HFF-Myc (cell line): ENCODE results near the gene ADNP.

Experiments used
- DNase-seq: peaks from one replicate; pipeline ENCODE4 v3.0.0-alpha.2; 2011; ENCODE audit warnings: low read depth; ENCODE audit errors: extremely low read depth
- H3K4me3 ChIP-seq: replicated peaks from 2 replicates; pipeline ENCODE4 v1.5.1; 2011; ENCODE audit warnings: low read depth, mild to moderate bottlenecking, control low read depth, low read length
- TF ChIP-seq, protein P1 (sequence below): IDR thresholded peaks from 2 replicates; pipeline ENCODE4 v1.5.1; 2012; ENCODE audit warnings: mild to moderate bottlenecking, low read depth, low read length, control low read depth; ENCODE audit errors: missing control alignments

Gene ADNP

DNA sequence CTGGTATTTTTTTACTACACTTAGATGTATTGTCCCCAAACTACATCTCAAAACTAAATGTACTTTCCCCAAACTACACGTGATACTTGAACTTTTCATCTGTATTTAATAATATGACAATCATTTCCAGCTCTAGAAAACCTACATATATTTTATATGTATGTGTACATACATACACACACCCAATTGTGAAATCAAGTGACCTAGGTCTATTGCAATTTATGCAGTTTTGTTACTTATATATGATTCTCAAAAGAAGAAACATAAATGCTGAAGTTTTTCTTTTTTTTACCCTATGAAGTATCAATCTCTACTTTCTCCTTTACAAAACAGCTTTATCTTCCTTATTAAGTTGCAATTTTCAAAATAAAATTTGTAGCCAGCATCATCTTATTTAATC, 4.7 kb downstream of the ADNP start:
- TF ChIP-seq, protein P1, sequence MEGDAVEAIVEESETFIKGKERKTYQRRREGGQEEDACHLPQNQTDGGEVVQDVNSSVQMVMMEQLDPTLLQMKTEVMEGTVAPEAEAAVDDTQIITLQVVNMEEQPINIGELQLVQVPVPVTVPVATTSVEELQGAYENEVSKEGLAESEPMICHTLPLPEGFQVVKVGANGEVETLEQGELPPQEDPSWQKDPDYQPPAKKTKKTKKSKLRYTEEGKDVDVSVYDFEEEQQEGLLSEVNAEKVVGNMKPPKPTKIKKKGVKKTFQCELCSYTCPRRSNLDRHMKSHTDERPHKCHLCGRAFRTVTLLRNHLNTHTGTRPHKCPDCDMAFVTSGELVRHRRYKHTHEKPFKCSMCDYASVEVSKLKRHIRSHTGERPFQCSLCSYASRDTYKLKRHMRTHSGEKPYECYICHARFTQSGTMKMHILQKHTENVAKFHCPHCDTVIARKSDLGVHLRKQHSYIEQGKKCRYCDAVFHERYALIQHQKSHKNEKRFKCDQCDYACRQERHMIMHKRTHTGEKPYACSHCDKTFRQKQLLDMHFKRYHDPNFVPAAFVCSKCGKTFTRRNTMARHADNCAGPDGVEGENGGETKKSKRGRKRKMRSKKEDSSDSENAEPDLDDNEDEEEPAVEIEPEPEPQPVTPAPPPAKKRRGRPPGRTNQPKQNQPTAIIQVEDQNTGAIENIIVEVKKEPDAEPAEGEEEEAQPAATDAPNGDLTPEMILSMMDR = no peak
- no peak overlapping the region for H3K4me3 ChIP-seq
- no peak for DNase-seq

DNA sequence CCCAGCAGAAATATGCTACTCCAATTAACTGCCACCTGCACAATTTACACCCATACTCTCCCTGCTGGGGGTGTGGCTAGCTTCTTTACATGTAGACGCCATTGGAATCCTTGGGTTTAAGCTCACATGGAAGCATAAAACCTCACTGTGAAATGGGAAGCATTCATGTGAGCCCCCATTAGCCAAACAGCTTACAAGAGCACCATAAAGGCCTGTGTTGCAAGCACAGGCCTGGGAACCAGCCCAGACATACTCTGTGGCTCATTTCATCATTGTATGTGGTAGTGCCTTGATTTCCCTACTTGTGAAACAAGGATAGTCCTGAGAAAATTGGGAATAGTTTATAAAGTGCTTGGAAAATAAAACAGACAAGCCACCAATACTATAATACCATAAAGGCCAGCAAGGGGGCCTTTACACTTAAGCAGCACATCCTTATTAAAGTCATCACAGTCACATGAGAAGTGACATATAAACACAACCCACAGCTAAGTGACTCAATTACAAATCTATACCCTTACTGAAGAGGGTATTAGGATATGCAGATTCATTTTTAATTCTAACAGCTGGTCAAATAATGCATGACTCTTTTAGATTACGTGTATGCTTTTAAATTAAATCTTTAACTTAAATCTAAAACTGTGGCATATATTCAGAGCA, 6.8 kb downstream of the ADNP start:
- TF ChIP-seq, protein P1 = no peak
- DNase-seq = no peak

DNA sequence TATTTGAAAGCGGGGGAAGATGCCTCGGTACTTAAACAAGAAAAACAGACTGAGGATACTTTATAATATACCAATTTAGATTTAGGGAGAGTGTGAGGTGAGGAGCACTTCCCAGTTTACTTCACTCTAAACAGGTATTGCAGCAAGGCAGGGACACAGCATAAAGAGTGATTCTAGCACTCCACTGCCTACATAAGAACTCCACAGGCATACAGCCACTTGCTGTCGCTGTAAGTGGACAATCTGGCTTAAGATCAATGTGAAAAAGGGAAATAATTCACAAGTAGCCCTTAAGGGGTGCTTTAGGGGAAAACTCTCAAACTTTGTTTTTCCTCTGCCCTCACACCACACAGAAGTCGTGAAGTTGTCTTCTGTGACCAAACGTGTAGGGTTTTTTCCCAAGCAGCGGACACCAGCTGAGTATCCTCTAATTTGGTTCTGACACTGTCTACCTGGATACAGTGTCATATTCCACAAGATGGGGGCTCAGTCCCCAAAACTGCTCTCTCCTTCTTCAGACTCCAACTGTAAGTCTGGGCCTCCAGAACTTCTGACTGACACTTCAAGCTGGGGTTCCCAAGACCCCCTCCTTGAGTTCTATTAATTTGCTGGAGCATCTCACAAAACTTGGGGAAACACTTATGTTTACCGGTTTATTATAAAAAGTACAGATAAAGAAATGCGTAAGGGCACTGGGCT, 9.3 kb downstream of the ADNP start:
- no peak overlapping the region for H3K4me3 ChIP-seq
- DNase-seq = no peak
- TF ChIP-seq, protein P1 = no peak

More for the DNA sequence above, 6.8 kb downstream of the ADNP start:
- no peak overlapping the region for H3K4me3 ChIP-seq

DNA sequence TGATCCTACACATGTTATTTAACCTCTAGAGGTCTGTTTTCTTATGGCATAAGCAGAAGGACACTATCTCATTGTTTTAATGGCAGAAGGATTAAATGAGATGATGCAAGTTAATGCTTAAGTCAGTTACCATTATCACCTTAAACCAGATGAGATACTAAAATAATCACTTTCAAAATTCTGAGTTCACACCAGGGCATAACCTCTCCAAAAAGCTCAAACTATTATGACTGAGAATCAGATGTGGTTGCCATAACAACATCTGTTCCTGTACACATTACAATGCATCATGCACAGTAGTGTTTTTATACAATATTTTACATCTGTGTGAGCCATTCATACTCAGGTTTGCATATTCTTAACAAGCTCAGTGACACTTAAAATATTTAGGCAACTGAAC, 10.2 kb downstream of the ADNP start:
- TF ChIP-seq, protein P1 = no peak
- no peak for DNase-seq
- no peak overlapping the region for H3K4me3 ChIP-seq

DNA sequence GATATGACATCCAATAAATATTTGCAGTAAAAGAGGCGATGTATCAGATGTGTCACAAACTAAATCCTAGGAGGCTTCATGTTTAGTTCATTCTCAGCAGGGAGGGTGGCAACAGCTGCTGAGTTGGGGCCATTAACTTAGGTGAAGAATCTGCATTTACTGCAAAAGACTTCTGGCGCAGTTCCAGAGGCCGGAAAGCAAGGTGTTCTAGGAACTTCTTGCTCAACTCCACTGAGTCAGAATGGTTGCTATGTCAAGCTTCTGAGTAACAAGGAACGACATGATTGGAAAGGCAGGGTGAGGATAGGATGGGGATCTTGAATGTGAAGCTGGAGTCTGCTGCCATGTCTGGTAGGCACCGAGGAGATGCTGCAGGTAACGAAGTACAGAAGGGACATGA, 11.7 kb downstream of the ADNP start:
- TF ChIP-seq, protein P1 = no peak
- no peak for DNase-seq
- H3K4me3 ChIP-seq = no peak overlapping the region

DNA sequence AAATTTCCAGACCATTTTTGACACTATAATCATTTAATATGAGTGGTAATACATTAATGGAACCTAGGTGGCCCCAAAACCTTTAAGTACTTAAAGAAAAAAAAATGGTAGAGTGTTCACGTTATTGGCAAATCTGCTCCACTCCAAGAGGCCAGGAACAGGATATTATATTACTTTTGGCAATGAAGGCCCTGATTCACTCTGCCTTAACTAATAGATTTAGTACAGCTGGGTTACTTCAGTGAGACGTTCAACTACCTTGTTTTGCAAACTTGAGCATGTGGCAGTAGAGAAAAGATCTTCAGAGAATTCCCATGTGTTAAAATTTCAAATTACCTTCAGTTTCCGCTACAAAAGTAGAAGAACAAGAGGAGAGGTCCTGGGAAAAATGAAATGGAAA, 12.8 kb downstream of the ADNP start:
- TF ChIP-seq, protein P1 = no peak
- DNase-seq = no peak
- no peak overlapping the region for H3K4me3 ChIP-seq
